H9 (cell line): ENCODE measurements around the gene MX1. TPM values are rescaled to one million over a fixed set of nuclear protein-coding genes. Genes with fewer than 3 reads are reported as not detected.
A peak's percentile ranks its signal among the peaks of the same experiment; 100 is the strongest.

Experiments
- DNase-seq: peaks from one replicate; pipeline ENCODE4 v3.0.0-alpha.2; 2017
- H2AFZ ChIP-seq: one replicate; pipeline ENCODE4 v1.6.1; 2013; ENCODE audit warnings: mild to moderate bottlenecking, low read length, control low read depth, moderate library complexity
- H2AK5ac ChIP-seq: 2 replicates; pipeline ENCODE4 v1.6.1; 2013; ENCODE audit warnings: low read length, control low read depth, mixed read lengths; ENCODE audit not compliant: insufficient read length
- H2BK120ac ChIP-seq: one replicate; pipeline ENCODE4 v1.6.1; 2013; ENCODE audit warnings: low read depth, mild to moderate bottlenecking, low read length, control low read depth, inconsistent platforms; ENCODE audit not compliant: poor library complexity, severe bottlenecking
- H2BK12ac ChIP-seq: 2 replicates; pipeline ENCODE4 v1.6.1; 2013; ENCODE audit warnings: low read length, control low read depth, mixed read lengths, low read depth; ENCODE audit not compliant: insufficient read length
- H2BK15ac ChIP-seq: 2 replicates; pipeline ENCODE4 v1.6.1; 2013; ENCODE audit warnings: low read depth, low read length, control low read depth
- H2BK20ac ChIP-seq: one replicate; pipeline ENCODE4 v1.6.1; 2013; ENCODE audit warnings: low read depth, mild to moderate bottlenecking, low read length, control low read depth, inconsistent platforms; ENCODE audit not compliant: poor library complexity, severe bottlenecking
- H2BK5ac ChIP-seq: 2 replicates; pipeline ENCODE4 v1.6.1; 2013; ENCODE audit warnings: low read length, control low read depth, mixed read lengths; ENCODE audit not compliant: insufficient read length
- H3K14ac ChIP-seq: 2 replicates; pipeline ENCODE4 v1.6.1; 2013; ENCODE audit warnings: low read length, control low read depth; ENCODE audit not compliant: insufficient read depth
- H3K18ac ChIP-seq: 2 replicates; pipeline ENCODE4 v1.6.1; 2013; ENCODE audit warnings: low read depth, mild to moderate bottlenecking, mixed read lengths, low read length, control low read depth; ENCODE audit not compliant: insufficient read length
- H3K23ac ChIP-seq: 2 replicates; pipeline ENCODE4 v1.6.1; 2013; ENCODE audit warnings: low read length, control low read depth, mixed read lengths, low read depth; ENCODE audit not compliant: insufficient read length
- H3K23me2 ChIP-seq: 2 replicates; pipeline ENCODE4 v1.6.1; 2013; ENCODE audit warnings: low read depth, mild to moderate bottlenecking, mixed read lengths, low read length, control low read depth; ENCODE audit not compliant: insufficient read length, poor library complexity, severe bottlenecking
- H3K27ac ChIP-seq: 2 replicates; pipeline ENCODE4 v1.5.1; 2013; ENCODE audit warnings: low read length, control low read depth, mixed read lengths, low read depth; ENCODE audit not compliant: insufficient read length
- H3K27me3 ChIP-seq: 2 replicates; pipeline ENCODE4 v1.6.1; 2013; ENCODE audit warnings: low read length, control low read depth, inconsistent platforms; ENCODE audit not compliant: insufficient read depth
- H3K4ac ChIP-seq: 2 replicates; pipeline ENCODE4 v1.6.1; 2013; ENCODE audit warnings: low read depth, mild to moderate bottlenecking, control low read depth, inconsistent platforms, low read length, moderate library complexity
- H3K4me1 ChIP-seq: 2 replicates; pipeline ENCODE4 v1.6.1; 2013; ENCODE audit warnings: low read length, control low read depth, inconsistent platforms; ENCODE audit not compliant: insufficient read depth
- H3K4me2 ChIP-seq: 2 replicates; pipeline ENCODE4 v1.6.1; 2013; ENCODE audit warnings: low read length, control low read depth, mixed read lengths; ENCODE audit not compliant: insufficient read length, insufficient read depth
- H3K56ac ChIP-seq: 2 replicates; pipeline ENCODE4 v1.6.1; 2013; ENCODE audit warnings: low read depth, mild to moderate bottlenecking, mixed read lengths, low read length, control low read depth; ENCODE audit not compliant: insufficient read length
- H3K79me1 ChIP-seq: 2 replicates; pipeline ENCODE4 v1.6.1; 2013; ENCODE audit warnings: low read depth, mild to moderate bottlenecking, moderate library complexity, low read length, control low read depth, inconsistent platforms; ENCODE audit not compliant: insufficient read depth, poor library complexity, severe bottlenecking
- H3K79me2 ChIP-seq: 2 replicates; pipeline ENCODE4 v1.6.1; 2013; ENCODE audit warnings: low read length, control low read depth, inconsistent platforms; ENCODE audit not compliant: insufficient read depth
- H3K9ac ChIP-seq: 2 replicates; pipeline ENCODE4 v1.6.1; 2013; ENCODE audit warnings: low read length, control low read depth, mixed read lengths; ENCODE audit not compliant: insufficient read length; ENCODE audit errors: extremely low read depth
- H3K9me3 ChIP-seq: one replicate; pipeline ENCODE4 v1.6.1; 2013; ENCODE audit warnings: low read depth, low read length, inconsistent platforms; ENCODE audit not compliant: control insufficient read depth
- H3T11ph ChIP-seq: one replicate; pipeline ENCODE4 v1.6.1; 2013; ENCODE audit warnings: mild to moderate bottlenecking, low read length, control low read depth, inconsistent platforms
- H4K20me1 ChIP-seq: one replicate; pipeline ENCODE4 v1.6.1; 2013; ENCODE audit not compliant: control insufficient read depth, insufficient read length, insufficient read depth
- H4K5ac ChIP-seq: 2 replicates; pipeline ENCODE4 v1.6.1; 2013; ENCODE audit warnings: low read depth, mild to moderate bottlenecking, mixed read lengths, low read length, control low read depth; ENCODE audit not compliant: insufficient read length
- H4K8ac ChIP-seq: replicated peaks from 2 replicates; pipeline ENCODE4 v1.6.1; 2013; ENCODE audit warnings: low read length, control low read depth, mixed read lengths, low read depth; ENCODE audit not compliant: insufficient read length
- H4K91ac ChIP-seq: 2 replicates; pipeline ENCODE4 v1.6.1; 2013; ENCODE audit warnings: low read depth, mild to moderate bottlenecking, moderate library complexity, mixed read lengths, low read length, control low read depth; ENCODE audit not compliant: insufficient read length
- H3K27ac Mint-ChIP-seq, 3 experiments: 2 replicates in 2 of 3; 3 replicates in 1 of 3; pipeline ENCODE4 v1.8.0; 2020 to 2021; ENCODE audit warnings: mixed read lengths in 3 of 3, mild to moderate bottlenecking in 1 of 3, moderate library complexity in 1 of 3
- H3K27me3 Mint-ChIP-seq: 2 replicates; pipeline ENCODE4 v1.8.0; 2021; ENCODE audit warnings: low read depth, mild to moderate bottlenecking, moderate library complexity, mixed read lengths
- H3K36me3 Mint-ChIP-seq, 3 experiments: 2 replicates in 2 of 3; 3 replicates in 1 of 3; pipeline ENCODE4 v1.8.0; 2020 to 2021; ENCODE audit warnings: low read depth in 3 of 3, mixed read lengths in 3 of 3; ENCODE audit not compliant: insufficient read depth in 1 of 3
- H3K4me1 Mint-ChIP-seq, 2 experiments: 2 replicates each; pipeline ENCODE4 v1.8.0; 2020; ENCODE audit warnings: mixed read lengths in 2 of 2
- H3K4me3 Mint-ChIP-seq, 2 experiments: 2 replicates in 1 of 2; 3 replicates in 1 of 2; pipeline ENCODE4 v1.8.0; 2020 to 2021; ENCODE audit warnings: mild to moderate bottlenecking in 2 of 2, mixed read lengths in 2 of 2, moderate library complexity in 1 of 2
- H3K9me3 Mint-ChIP-seq, 2 experiments: 2 replicates in 1 of 2; 3 replicates in 1 of 2; pipeline ENCODE4 v1.8.0; 2020; ENCODE audit warnings: mild to moderate bottlenecking in 2 of 2, mixed read lengths in 2 of 2, moderate library complexity in 1 of 2
- CTCF ChIP-seq: fragments of 200-600 bp; sonication (generic); conservative IDR thresholded peaks from 3 replicates; pipeline ENCODE4 v1.8.0; 2021; ENCODE audit warnings: antibody characterized with exemption, mild to moderate bottlenecking
- WGBS: extraction: QIAGEN DNeasy Blood & Tissue Kit; methylation state at CpG from one replicate; pipeline ENCODE4 v1.1.7; 2013; ENCODE audit warnings: missing lambda C conversion rate, low lambda C conversion rate, mixed read lengths; ENCODE audit not compliant: insufficient read length; ENCODE audit errors: extremely low coverage; 5-methylcytosine and 5-hydroxymethylcytosine counted together
- total RNA-seq: library from RNA; stranded (reverse); gene quantifications from 2 replicates; pipeline ENCODE4 v1.2.1, GENCODE V29; 2021

Gene MX1
- total RNA-seq, 1 experiment from 2014 or later: 6.3 TPM

- H3K79me1 ChIP-seq: no peaks in the 10 kb centered on the region
- H2BK15ac ChIP-seq: no peak overlapping the region
- Mint-ChIP-seq H3K4me3 (no peak overlapping the region), H3K4me1 (peaks cover 11 to 13% of the 10 kb centered on the region in 2 experiments), H3K27ac (no peak overlapping the region), H3K27me3 (peaks cover 2% of the 10 kb centered on the region; the same call in 1 of the 2 replicates), H3K9me3 (peaks cover 0 to 3% of the 10 kb centered on the region in 2 experiments; a peak in 3 of 5 replicates), H3K36me3 (peaks cover 0 to 21% (median 5%) of the 10 kb centered on the region in 3 experiments; a peak in 3 of 7 replicates)
- H3K27ac ChIP-seq: no peak overlapping the region
- H3K23ac ChIP-seq: no peak overlapping the region
- H3K27me3 ChIP-seq: no peaks in the 10 kb centered on the region
- no peak overlapping the region for H3K56ac ChIP-seq
- no peak overlapping the region for H3K9ac ChIP-seq
- H3K14ac ChIP-seq: no peak overlapping the region
- H4K20me1 ChIP-seq: no peaks in the 10 kb centered on the region
- DNase-seq: peak; percentile 61
- no peaks in the 10 kb centered on the region for H3K4me1 ChIP-seq
- no peak overlapping the region for H3T11ph ChIP-seq
- H3K9me3 ChIP-seq: no peaks in the 10 kb centered on the region
- no peak overlapping the region for H4K91ac ChIP-seq
- no peak overlapping the region for H3K4me2 ChIP-seq
- no peak overlapping the region for H2AFZ ChIP-seq
- H2BK5ac ChIP-seq: no peak overlapping the region
- H4K8ac ChIP-seq: no peak overlapping the region
- no peak overlapping the region for H2AK5ac ChIP-seq
- no peak overlapping the region for H3K18ac ChIP-seq
- H2BK120ac ChIP-seq: no peak overlapping the region
- no peaks in the 10 kb centered on the region for H3K23me2 ChIP-seq
- no CpG with 5 or more reads among the region's 16 CpGs for WGBS
- H3K4ac ChIP-seq: no peak overlapping the region
- H4K5ac ChIP-seq: no peak overlapping the region
- H2BK12ac ChIP-seq: no peak overlapping the region
- H2BK20ac ChIP-seq: no peak overlapping the region
- no peaks in the 10 kb centered on the region for H3K79me2 ChIP-seq
- TF ChIP-seq CTCF: no peak
Observed at GRCh38 chr21:41377715-41378114, 48.3 kb upstream of the MX1 start.
